GM12891 (cell line): ENCODE measurements around the gene RUBCN.

Source experiments
- POLR2A ChIP-seq: IDR thresholded peaks from 2 replicates; pipeline ENCODE4 v1.6.1; 2011; ENCODE audit warnings: low read depth, low read length, control low read depth
- POLR2AphosphoS5 ChIP-seq: IDR thresholded peaks from 2 replicates; pipeline ENCODE4 v1.6.1; 2011; ENCODE audit warnings: low read depth, low read length, control low read depth
- TAF1 ChIP-seq: IDR thresholded peaks from 2 replicates; pipeline ENCODE4 v1.6.1; 2011; ENCODE audit warnings: low read depth, low read length, control low read depth

- TF ChIP-seq POLR2A (no peak), TAF1 (no peak), POLR2AphosphoS5 (no peak)
Observed at GRCh38 chr3:197700095-197700494, 36.6 kb downstream of the RUBCN start.
